Gastrocnemius medialis (tissue), 4 donors: ENCODE data around the gene RAD51AP2.
"Not testable (repeated sequence)": the region's sequence is repeated elsewhere in the genome, so short reads cannot be mapped to it uniquely, and the experiment has no call there.

ENCODE experiments used
- CTCF ChIP-seq, 5 experiments: fragments of 450-650 bp in 3 of 5; fragments of 200-600 bp in 2 of 5; sonication (generic) in 2 of 5; IDR thresholded peaks in 4 of 5; conservative IDR thresholded peaks in 1 of 5; 1 replicate in 4 of 5; 2 replicates in 1 of 5; pipeline ENCODE4 v1.5.1; 2016 to 2019; ENCODE audit warnings: antibody characterized with exemption in 5 of 5, mild to moderate bottlenecking in 3 of 5, moderate library complexity in 3 of 5
- POLR2A ChIP-seq, 2 donors: fragments of 450-650 bp; IDR thresholded peaks; one replicate each; pipeline ENCODE4 v1.6.1; 2017; ENCODE audit warnings: antibody characterized with exemption in 2 of 2, mild to moderate bottlenecking in 2 of 2, moderate library complexity in 2 of 2

GRCh38 chr2:17488610-17489009 lies 29.6 kb downstream of the RAD51AP2 start:
- not testable (repeated sequence) for TF ChIP-seq CTCF (IDR thresholded peaks at IDR 0.05 in 4 of 5, conservative IDR thresholded peaks at IDR 0.05 in 1 of 5); POLR2A (IDR thresholded peaks at IDR 0.05)
